Colonic mucosa (tissue), 4 donors: Measurements from ENCODE around the gene SCRN1. TPM values are rescaled to one million over a fixed set of nuclear protein-coding genes. Genes with fewer than 3 reads are reported as not detected.

ENCODE experiments used
- DNase-seq: peaks from one replicate; pipeline ENCODE4 v3.0.0-alpha.2; 2020
- H3K27ac ChIP-seq: fragments of 200-600 bp; one replicate; pipeline ENCODE4 v1.8.0; 2021
- H3K27me3 ChIP-seq: fragments of 200-600 bp; one replicate; pipeline ENCODE4 v1.8.0; 2021
- H3K36me3 ChIP-seq: fragments of 200-600 bp; one replicate; pipeline ENCODE4 v1.8.0; 2021
- H3K4me1 ChIP-seq: fragments of 200-600 bp; one replicate; pipeline ENCODE4 v1.8.0; 2021; ENCODE audit warnings: mild to moderate bottlenecking
- H3K4me3 ChIP-seq: fragments of 200-600 bp; one replicate; pipeline ENCODE4 v1.8.0; 2021
- H3K9ac ChIP-seq, 2 donors: one replicate each; pipeline ENCODE4 v1.7.0; 2013; ENCODE audit warnings: control low read depth in 2 of 2, low read depth in 2 of 2, low read length in 2 of 2
- H3K9me3 ChIP-seq: fragments of 200-600 bp; one replicate; pipeline ENCODE4 v1.8.0; 2021
- intact Hi-C: fragments of 100-400 bp; cut with DNase I; formaldehyde crosslinking; loops from one replicate; pipeline ENCODE4 v1.14.1; 2022
- total RNA-seq, 2 donors: library from RNA; stranded (reverse); fragmentation: NEBNext Ultra II Directional in 1 of 2; extraction: Animal tissue kit (Norgen Biotek cat#: 25700) in 1 of 2; gene quantifications; one replicate each; pipeline ENCODE4 v1.2.1, GENCODE V29; 2021
- TF ChIP-seq, protein P1 (sequence below): fragments of 200-600 bp; IDR thresholded peaks from one replicate; pipeline ENCODE4 v1.8.0; 2022; ENCODE audit warnings: antibody characterized with exemption, mild to moderate bottlenecking
- donor health status: healthy.
- donor health status: DM: no; HTN: no; CAD: no.
- donor health status: DM: no; HTN: no; CAD: no.

Gene SCRN1
- total RNA-seq, 2 donors from 2014 or later: 13.2 to 17.1 TPM

DNA sequence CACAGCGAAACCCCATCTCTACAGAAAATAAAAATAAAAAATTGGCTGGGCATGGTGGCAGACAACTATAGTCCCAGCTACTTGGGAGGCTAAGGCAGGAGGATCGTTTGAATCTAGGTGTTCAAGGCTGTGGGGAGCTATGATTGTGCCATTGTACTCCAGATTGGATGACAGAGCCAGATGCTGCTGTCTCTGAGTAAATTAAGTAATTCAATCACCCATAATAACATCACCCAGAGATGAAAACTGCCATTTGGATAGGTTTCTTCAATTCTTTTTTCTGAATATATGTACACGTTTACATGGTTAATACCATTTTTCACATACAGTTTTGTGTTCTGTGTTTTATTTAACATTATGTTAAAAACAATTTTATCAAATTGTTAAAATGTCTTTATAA, 104.0 kb downstream of the SCRN1 start:
- Histone ChIP-seq H3K4me3 (no peak overlapping the region), H3K9me3 (no peaks in the 10 kb centered on the region), H3K27me3 (no peaks in the 10 kb centered on the region), H3K4me1 (peaks cover 4% of the 10 kb centered on the region), H3K27ac (no peak overlapping the region), H3K36me3 (no peaks in the 10 kb centered on the region), H3K9ac (no peak overlapping the region)
- intact Hi-C loops: no loop called here
- no peak for DNase-seq
- TF ChIP-seq, protein P1, sequence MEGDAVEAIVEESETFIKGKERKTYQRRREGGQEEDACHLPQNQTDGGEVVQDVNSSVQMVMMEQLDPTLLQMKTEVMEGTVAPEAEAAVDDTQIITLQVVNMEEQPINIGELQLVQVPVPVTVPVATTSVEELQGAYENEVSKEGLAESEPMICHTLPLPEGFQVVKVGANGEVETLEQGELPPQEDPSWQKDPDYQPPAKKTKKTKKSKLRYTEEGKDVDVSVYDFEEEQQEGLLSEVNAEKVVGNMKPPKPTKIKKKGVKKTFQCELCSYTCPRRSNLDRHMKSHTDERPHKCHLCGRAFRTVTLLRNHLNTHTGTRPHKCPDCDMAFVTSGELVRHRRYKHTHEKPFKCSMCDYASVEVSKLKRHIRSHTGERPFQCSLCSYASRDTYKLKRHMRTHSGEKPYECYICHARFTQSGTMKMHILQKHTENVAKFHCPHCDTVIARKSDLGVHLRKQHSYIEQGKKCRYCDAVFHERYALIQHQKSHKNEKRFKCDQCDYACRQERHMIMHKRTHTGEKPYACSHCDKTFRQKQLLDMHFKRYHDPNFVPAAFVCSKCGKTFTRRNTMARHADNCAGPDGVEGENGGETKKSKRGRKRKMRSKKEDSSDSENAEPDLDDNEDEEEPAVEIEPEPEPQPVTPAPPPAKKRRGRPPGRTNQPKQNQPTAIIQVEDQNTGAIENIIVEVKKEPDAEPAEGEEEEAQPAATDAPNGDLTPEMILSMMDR: no peak

DNA sequence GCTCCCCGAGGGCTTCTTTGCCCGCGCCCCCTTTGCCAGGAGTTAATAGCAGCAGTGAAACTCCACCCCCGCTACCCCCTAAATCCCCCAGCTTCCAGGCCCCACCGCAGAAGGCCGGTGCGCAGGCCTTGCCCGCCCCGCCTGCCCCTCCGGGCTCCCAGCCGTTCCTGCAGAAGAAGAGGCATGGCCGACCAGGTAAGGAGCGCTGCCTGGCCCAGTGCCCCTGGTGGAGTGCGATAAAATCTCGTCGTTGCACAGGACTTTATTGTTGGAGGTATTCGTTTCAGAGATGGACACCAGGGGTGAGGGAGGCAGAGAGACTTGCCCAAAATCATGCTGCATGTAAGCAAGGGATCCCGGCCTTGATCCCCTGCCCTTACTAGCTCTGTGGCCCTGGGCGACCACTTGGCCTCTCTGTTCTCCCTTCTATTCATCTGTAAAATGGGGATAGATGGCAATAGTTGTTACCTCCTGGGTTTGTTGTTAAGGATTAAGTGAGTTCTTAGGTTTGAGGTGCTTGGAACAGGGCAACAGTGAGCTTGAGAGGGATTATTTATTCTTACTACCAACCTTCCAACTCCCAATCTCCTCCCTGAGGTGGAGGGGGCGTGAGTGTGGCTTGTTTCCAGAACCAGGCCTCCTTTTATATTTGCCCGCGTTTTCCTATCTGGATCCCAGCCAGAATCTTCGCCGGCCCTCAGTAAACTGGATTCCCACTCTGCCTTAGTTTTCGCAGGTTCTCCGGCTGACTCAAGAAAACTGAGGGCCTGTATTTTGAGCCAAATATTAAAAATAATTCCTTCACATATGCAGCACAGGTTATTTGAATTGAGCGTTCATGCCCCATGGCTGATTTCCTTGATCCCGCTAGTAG, 105.0 kb downstream of the SCRN1 start:
- peak; percentile 58 for DNase-seq

DNA sequence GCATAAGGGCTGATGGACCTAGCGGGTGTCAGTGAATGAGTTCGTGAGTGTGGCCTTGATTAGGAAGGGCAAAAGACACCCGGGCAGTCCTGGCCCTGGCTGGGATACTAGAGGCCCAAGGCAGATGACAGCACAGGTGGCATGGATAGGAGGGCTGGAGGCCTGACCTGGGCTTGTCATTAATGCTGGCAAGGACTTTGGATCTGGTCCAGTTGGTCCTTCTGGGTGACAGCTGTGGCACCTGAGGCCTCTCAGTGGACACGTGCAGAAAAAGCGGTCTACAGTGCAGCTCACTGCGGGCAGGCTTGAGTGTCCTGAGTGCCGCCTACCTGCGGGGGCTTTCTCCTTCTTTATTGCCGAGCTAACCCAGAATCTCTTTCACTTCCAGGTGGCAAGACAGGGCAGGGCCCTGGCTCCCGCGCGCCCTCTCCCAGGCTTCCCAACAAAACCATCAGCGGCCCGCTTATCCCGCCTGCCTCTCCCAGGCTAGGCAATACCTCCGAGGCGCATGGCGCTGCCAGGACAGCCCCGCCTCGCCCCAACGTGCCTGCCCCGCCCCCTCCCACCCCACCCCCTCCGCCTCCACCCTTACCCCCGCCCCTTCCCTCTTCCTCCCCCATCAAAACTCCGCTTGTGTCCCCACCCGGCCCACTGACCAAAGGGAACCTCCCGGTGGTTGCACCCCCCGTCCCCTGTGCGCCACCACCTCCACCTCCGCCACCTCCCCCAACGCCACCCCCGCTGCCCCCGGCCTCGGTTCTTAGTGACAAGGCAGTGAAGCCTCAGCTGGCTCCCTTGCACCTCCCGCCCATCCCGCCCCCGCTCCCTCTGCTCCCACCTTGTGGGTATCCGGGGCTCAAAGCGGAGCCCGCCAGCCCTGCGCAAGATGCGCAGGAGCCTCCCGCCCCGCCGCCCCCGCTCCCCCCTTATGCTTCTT, 105.9 kb downstream of the SCRN1 start:
- Histone ChIP-seq H3K4me3 (peak overlapping the region; percentile 17), H3K4me1 (peaks cover 4% of the 10 kb centered on the region), H3K9me3 (no peaks in the 10 kb centered on the region), H3K9ac (no peak overlapping the region), H3K36me3 (no peaks in the 10 kb centered on the region), H3K27ac (no peak overlapping the region), H3K27me3 (no peaks in the 10 kb centered on the region)
- TF ChIP-seq, protein P1: no peak
- DNase-seq: peak; percentile 29
- intact Hi-C loops: no loop called here

More for the DNA sequence above, 105.0 kb downstream of the SCRN1 start:
- Histone ChIP-seq H3K27ac (no peak overlapping the region), H3K9ac (no peak overlapping the region), H3K4me1 (peaks cover 4% of the 10 kb centered on the region), H3K9me3 (no peaks in the 10 kb centered on the region), H3K36me3 (no peaks in the 10 kb centered on the region), H3K27me3 (no peaks in the 10 kb centered on the region), H3K4me3 (peak overlapping the region; percentile 17)
- intact Hi-C loops: no loop called here
- TF ChIP-seq, protein P1: no peak

DNA sequence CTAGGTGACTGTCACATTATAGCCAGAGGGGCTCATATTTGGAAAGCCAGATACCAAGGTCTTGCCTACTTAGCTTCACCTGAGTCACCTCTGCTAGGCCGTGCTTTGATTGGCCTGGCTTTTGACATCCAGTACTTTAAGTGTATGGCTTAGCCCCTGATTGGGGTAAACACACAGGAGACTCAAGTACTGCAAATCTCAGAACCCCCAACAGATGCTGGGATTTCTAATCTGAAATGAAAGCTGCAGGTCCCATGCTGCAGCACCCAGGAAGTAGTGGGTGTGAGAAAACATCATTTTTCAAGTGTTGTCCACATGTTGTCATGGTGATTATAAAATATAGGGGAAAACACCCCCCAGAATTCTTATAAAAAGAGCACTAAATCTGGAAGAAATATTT, 107.1 kb downstream of the SCRN1 start:
- intact Hi-C loops: no loop called here
- Histone ChIP-seq H3K27me3 (no peaks in the 10 kb centered on the region), H3K36me3 (no peaks in the 10 kb centered on the region), H3K27ac (no peak overlapping the region), H3K9me3 (no peaks in the 10 kb centered on the region), H3K9ac (no peak overlapping the region), H3K4me1 (peaks cover 4% of the 10 kb centered on the region), H3K4me3 (no peak overlapping the region)
- TF ChIP-seq, protein P1: no peak
- no peak for DNase-seq

DNA sequence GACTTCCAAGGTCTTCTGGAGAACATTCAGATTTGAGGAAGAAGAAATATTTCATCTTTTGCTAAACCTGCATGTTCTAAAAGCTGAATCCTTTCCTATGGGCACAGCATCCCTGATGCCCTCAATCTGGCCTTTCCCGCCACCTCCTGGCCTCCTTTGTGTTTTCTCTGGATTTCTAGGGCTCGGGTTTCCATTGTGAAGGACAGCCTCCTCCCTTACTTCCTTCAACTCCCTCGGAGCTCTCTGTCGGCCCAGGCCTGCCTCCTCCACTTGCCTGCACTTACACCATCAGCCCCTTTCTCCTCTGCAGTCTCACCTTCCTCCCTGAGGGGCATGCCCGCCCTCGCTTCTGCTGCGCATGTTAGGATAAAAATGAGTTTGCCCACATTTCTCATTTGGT, 107.9 kb downstream of the SCRN1 start:
- no peak for DNase-seq
- intact Hi-C loops: no loop called here
- peaks cover 4% of the 10 kb centered on the region for H3K4me1 ChIP-seq
- TF ChIP-seq, protein P1: no peak
- H3K27ac ChIP-seq: no peak overlapping the region
- no peaks in the 10 kb centered on the region for H3K27me3 ChIP-seq
- no peaks in the 10 kb centered on the region for H3K36me3 ChIP-seq
- no peak overlapping the region for H3K4me3 ChIP-seq
- no peaks in the 10 kb centered on the region for H3K9me3 ChIP-seq
- no peak overlapping the region for H3K9ac ChIP-seq
